HepG2 (cell line): Measurements from ENCODE around the gene BATF3. TPM values are rescaled to one million over a fixed set of nuclear protein-coding genes. Genes with fewer than 3 reads are reported as not detected.

Experiments
- ATAC-seq: fragments of 200-7000 bp; cut with Tn5 transposase; 3 replicates; pipeline ENCODE4 v1.9.1; 2020; ENCODE audit warnings: mild to moderate bottlenecking, moderate library complexity
- BruUV-seq: library from RNA; stranded (reverse); fragments of 400-500 nt; replicated peaks from 2 replicates; lab custom pipeline; 2021; lab: Mats Ljungman, UMichigan
- CTCF ChIA-PET: fragments of 300-600 bp; formaldehyde crosslinking; extraction: SDS; loops from one replicate; lab custom pipeline; 2021; ENCODE audit warnings: low total read pairs, inconsistent platforms, low intra/inter-chr PET ratio; lab: Yijun Ruan, JAX
- POLR2A ChIA-PET: fragments of 350-600 bp; sonication (Branson Sonifier 250); formaldehyde crosslinking; loops from one replicate; lab custom pipeline; 2020; ENCODE audit warnings: antibody characterized with exemption, inconsistent platforms; lab: Yijun Ruan, JAX
- DNase-seq: peaks from one replicate; pipeline ENCODE4 v3.0.0-alpha.2; 2015; ENCODE audit warnings: low spot score
- FAIRE-seq: peaks from 3 replicates; lab custom pipeline; 2011; peaks lifted over from hg19 to GRCh38; lab: Jason Lieb, UNC
- H2AFZ ChIP-seq: one replicate; pipeline ENCODE4 v1.6.1; 2011; ENCODE audit warnings: low read length, inconsistent platforms
- H3K27ac ChIP-seq: fragments of 300-600 bp; 3 replicates; pipeline ENCODE4 v1.8.0; 2011; ENCODE audit warnings: mixed run types, mild to moderate bottlenecking, mixed read lengths, low read length, inconsistent platforms; ENCODE audit not compliant: insufficient read depth; ENCODE audit errors: extremely low read length
- H3K27me3 ChIP-seq, 2 experiments: fragments of 200-600 bp in 1 of 2; 2 replicates in 1 of 2; 3 replicates in 1 of 2; pipeline versions ENCODE4 v1.6.0 to v1.8.0; 2011; ENCODE audit warnings: low read length in 2 of 2, mild to moderate bottlenecking in 2 of 2, moderate library complexity in 2 of 2, inconsistent platforms in 1 of 2; ENCODE audit not compliant: insufficient read depth in 2 of 2, control insufficient read depth in 1 of 2
- H3K36me3 ChIP-seq, 2 experiments: fragments of 200-600 bp in 1 of 2; replicated peaks in 1 of 2; 2 replicates in 1 of 2; 3 replicates in 1 of 2; pipeline versions ENCODE4 v1.5.1 to v1.8.0; 2011; ENCODE audit warnings: low read length in 2 of 2, inconsistent platforms in 1 of 2; ENCODE audit not compliant: insufficient read depth in 2 of 2, control insufficient read depth in 1 of 2
- H3K4me1 ChIP-seq: 2 replicates; pipeline ENCODE4 v1.5.1; 2012; ENCODE audit warnings: low read length, inconsistent platforms; ENCODE audit not compliant: insufficient read depth
- H3K4me2 ChIP-seq: 2 replicates; pipeline ENCODE4 v1.6.0; 2011; ENCODE audit warnings: low read depth, low read length, inconsistent platforms
- H3K4me3 ChIP-seq, 3 experiments: fragments of 200-600 bp in 1 of 3; sonication (generic), shearing (Covaris generic) in 1 of 3; replicated peaks in 1 of 3; 2 replicates each; pipeline ENCODE4 v1.5.1; 2011 to 2016; ENCODE audit warnings: low read length in 3 of 3, inconsistent platforms in 2 of 3, low read depth in 2 of 3, mild to moderate bottlenecking in 2 of 3, control low read depth in 1 of 3, mixed read lengths in 1 of 3; ENCODE audit not compliant: insufficient read depth in 1 of 3
- H3K79me2 ChIP-seq: one replicate; pipeline ENCODE4 v1.6.1; 2011; ENCODE audit warnings: low read length, inconsistent platforms; ENCODE audit not compliant: insufficient read depth
- H3K9ac ChIP-seq: 2 replicates; pipeline ENCODE4 v1.6.0; 2011; ENCODE audit warnings: mild to moderate bottlenecking, low read depth, low read length, inconsistent platforms; ENCODE audit not compliant: insufficient read depth
- H3K9me3 ChIP-seq: 2 replicates; pipeline ENCODE4 v1.5.1; 2012; ENCODE audit warnings: mild to moderate bottlenecking, low read length
- H4K20me1 ChIP-seq: 2 replicates; pipeline ENCODE4 v1.6.0; 2011; ENCODE audit warnings: inconsistent platforms, mild to moderate bottlenecking, low read length, moderate library complexity; ENCODE audit not compliant: insufficient read depth
- E2F2 ChIP-seq: sonication (generic); formaldehyde crosslinking; IDR thresholded peaks from 2 replicates; pipeline ENCODE4 v1.4.0; 2020; ENCODE audit warnings: missing genetic modification reagents, borderline replicate concordance
- HNF4G ChIP-seq, 2 experiments: sonication (generic) in 1 of 2; formaldehyde crosslinking in 1 of 2; IDR thresholded peaks; 2 replicates each; pipeline versions ENCODE4 v1.4.0 to v1.6.1; 2011 to 2020; ENCODE audit warnings: borderline replicate concordance in 2 of 2, low read depth in 2 of 2, mild to moderate bottlenecking in 2 of 2, low read length in 1 of 2, missing genetic modification reagents in 1 of 2, moderate library complexity in 1 of 2
- HOXD1 ChIP-seq: sonication (generic); formaldehyde crosslinking; IDR thresholded peaks from 2 replicates; pipeline ENCODE4 v1.5.0; 2020; ENCODE audit warnings: missing genetic modification reagents
- MTF2 ChIP-seq: sonication (generic); formaldehyde crosslinking; IDR thresholded peaks from 2 replicates; pipeline ENCODE4 v1.5.0; 2020; ENCODE audit warnings: missing genetic modification reagents, borderline replicate concordance
- RFXAP ChIP-seq: sonication (generic); formaldehyde crosslinking; IDR thresholded peaks from 2 replicates; pipeline ENCODE4 v1.4.0; 2020; ENCODE audit warnings: missing genetic modification reagents, borderline replicate concordance
- RXRA ChIP-seq: sonication (generic); formaldehyde crosslinking; IDR thresholded peaks from 2 replicates; pipeline ENCODE4 v1.5.1; 2020; ENCODE audit warnings: missing genetic modification reagents
- TFDP2 ChIP-seq: sonication (generic); formaldehyde crosslinking; IDR thresholded peaks from 2 replicates; pipeline ENCODE4 v1.4.0; 2020; ENCODE audit warnings: missing genetic modification reagents
- ZNF891 ChIP-seq: sonication (generic); formaldehyde crosslinking; IDR thresholded peaks from 2 replicates; pipeline ENCODE4 v1.5.0; 2020; ENCODE audit warnings: mild to moderate bottlenecking, missing genetic modification reagents
- WGBS: methylation state at CpG from one replicate; pipeline ENCODE4 v1.1.6; 2017; ENCODE audit warnings: low lambda C conversion rate; 5-methylcytosine and 5-hydroxymethylcytosine counted together
- in situ Hi-C: cut with HindIII; loops from 2 replicates; pipeline ENCODE4 v1.10.0; 2017; ENCODE audit warnings: low pct_unique_long_range_greater_than_20kb; ENCODE audit not compliant: extremely low pct_ligation_motif_present
- intact Hi-C: fragments of 100-400 bp; cut with micrococcal nuclease; formaldehyde crosslinking; loops from one replicate; pipeline ENCODE4 v1.10.0; 2022; ENCODE audit not compliant: unreplicated experiment
- polyA plus RNA-seq, 8 experiments: library from polyadenylated mRNA; depleted of rRNA in 3 of 8; stranded (reverse) in 7 of 8; unstranded in 1 of 8; fragments of >200 nt; fragmentation: Illumina TruSeq in 4 of 8; extraction: Trizol in 4 of 8; gene quantifications; 2 replicates each; pipeline versions ENCODE4 v1.2.1 to v1.2.3, GENCODE V29; 2011 to 2016; ENCODE audit warnings: low read depth in 4 of 8, missing spikeins in 1 of 8, mixed read lengths in 1 of 8; ENCODE audit not compliant: insufficient read depth in 1 of 8
- total RNA-seq, 5 experiments: library from RNA; depleted of rRNA; stranded (reverse); fragments of >200 nt; fragmentation: Illumina TruSeq; extraction: Trizol; gene quantifications; 2 replicates each; pipeline ENCODE4 v1.2.3, GENCODE V29; 2016; ENCODE audit warnings: low read depth in 1 of 5
- TF ChIP-seq, protein P1 (sequence below), 2 experiments: sonication (generic) in 1 of 2; formaldehyde crosslinking in 1 of 2; IDR thresholded peaks; 2 replicates each; pipeline versions ENCODE4 v1.6.1 to v1.9.0; 2014 to 2022; ENCODE audit warnings: antibody characterized with exemption in 1 of 2, borderline replicate concordance in 1 of 2, inconsistent platforms in 1 of 2, low read depth in 1 of 2, missing genetic modification reagents in 1 of 2

BATF3 gene
- total and polyA plus RNA-seq, 2 of the 13 experiments (the other 11 are each of a cell fraction or from before 2014, with no cell fraction given), result 0.13 TPM; not detected in 1

DNA sequence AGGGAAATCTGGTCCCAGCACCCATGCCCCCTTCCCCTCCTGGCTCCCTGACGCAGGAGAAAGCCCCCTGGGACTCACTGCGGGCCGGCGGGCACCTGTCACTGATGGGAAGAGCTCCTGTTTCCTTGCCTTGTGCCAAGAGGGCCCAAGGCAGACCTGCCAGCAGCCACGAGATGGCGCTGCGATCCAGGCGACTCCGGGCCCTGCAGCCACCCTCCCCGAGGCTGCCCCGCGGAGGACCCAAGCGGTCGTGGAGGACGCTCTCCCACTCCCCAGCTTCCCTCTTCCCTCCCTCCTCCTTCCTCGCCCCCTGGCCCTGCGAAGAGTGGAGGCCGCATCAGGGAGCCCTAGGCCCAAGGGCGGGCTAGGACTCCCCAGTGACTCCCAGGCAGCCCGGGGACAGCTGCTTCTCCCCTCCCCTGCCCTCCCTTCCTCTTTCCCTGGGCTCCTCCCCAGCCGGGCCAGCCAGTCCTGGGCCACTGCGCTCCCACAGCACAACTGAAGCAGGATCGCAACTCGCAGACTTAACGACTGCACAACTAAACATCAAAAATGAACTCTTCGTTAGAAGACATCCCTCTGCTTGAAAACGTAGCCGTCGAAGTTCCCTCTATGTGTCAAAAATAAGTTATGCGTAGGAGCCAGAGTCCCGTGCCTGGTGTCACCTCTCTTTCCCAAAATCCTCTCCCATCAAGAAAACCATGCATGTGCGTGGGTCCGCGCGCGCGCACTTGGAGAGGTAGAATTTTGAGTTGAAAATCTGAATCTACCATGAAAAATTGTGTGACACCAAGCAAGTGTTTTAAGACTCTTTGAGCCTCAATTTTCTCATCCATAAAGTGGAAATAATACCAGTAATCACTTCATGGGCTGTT lies 34.2 kb downstream of the BATF3 start:
- DNase-seq (peak; percentile 51), FAIRE-seq (no peak)
- in situ Hi-C loops, result loop anchor here (5.0 kb wide), 1 partner anchor 117 kb away; no protein-coding TSS in a partner anchor
- peak; percentile 57; the same call in 1 of the 2 replicates for TF ChIP-seq MTF2 (CRISPR knock-in tag)
- 0 out of 2 replicates have a peak, but pooled peaks have one; percentile 57 for TF ChIP-seq ZNF891 (CRISPR knock-in tag)
- TF ChIP-seq HOXD1, result no peak
- peak; percentile 13; the same call in 1 of the 2 replicates for TF ChIP-seq TFDP2 (CRISPR knock-in tag)
- TF ChIP-seq, protein P1, sequence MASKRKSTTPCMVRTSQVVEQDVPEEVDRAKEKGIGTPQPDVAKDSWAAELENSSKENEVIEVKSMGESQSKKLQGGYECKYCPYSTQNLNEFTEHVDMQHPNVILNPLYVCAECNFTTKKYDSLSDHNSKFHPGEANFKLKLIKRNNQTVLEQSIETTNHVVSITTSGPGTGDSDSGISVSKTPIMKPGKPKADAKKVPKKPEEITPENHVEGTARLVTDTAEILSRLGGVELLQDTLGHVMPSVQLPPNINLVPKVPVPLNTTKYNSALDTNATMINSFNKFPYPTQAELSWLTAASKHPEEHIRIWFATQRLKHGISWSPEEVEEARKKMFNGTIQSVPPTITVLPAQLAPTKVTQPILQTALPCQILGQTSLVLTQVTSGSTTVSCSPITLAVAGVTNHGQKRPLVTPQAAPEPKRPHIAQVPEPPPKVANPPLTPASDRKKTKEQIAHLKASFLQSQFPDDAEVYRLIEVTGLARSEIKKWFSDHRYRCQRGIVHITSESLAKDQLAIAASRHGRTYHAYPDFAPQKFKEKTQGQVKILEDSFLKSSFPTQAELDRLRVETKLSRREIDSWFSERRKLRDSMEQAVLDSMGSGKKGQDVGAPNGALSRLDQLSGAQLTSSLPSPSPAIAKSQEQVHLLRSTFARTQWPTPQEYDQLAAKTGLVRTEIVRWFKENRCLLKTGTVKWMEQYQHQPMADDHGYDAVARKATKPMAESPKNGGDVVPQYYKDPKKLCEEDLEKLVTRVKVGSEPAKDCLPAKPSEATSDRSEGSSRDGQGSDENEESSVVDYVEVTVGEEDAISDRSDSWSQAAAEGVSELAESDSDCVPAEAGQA (IDR thresholded peaks at IDR 0.05; ENCODE audit: low read depth), result no peak
- TF ChIP-seq, protein P1 (CRISPR knock-in tag; IDR thresholded peaks at IDR 0.05; ENCODE audit: borderline replicate concordance), result no peak
- TF ChIP-seq RXRA (CRISPR knock-in tag), result peak; percentile 26; the same call in 1 of the 2 replicates
- no peak for TF ChIP-seq E2F2 (CRISPR knock-in tag)
- TF ChIP-seq HNF4G (IDR thresholded peaks at IDR 0.05; ENCODE audit: borderline replicate concordance, low read depth, low read length), result no peak
- 0 out of 2 replicates have a peak, but pooled peaks have one; percentile 41 for TF ChIP-seq HNF4G (CRISPR knock-in tag; IDR thresholded peaks at IDR 0.05; ENCODE audit: borderline replicate concordance, low read depth)
- no peak; the same call in 1 of the 2 replicates for TF ChIP-seq RFXAP

More for the DNA sequence above, 34.2 kb downstream of the BATF3 start:
- Histone ChIP-seq H3K4me3 (peak overlapping the region; percentile 66 to 85 (median 70)), H3K27ac (no peak overlapping the region), H3K36me3 (no peaks in the 10 kb centered on the region), H2AFZ (no peak overlapping the region), H3K27me3 (peaks cover 2 to 26% of the 10 kb centered on the region in 2 experiments; a peak in 4 of 5 replicates), H3K9ac (no peak overlapping the region), H3K4me2 (peak overlapping the region; percentile 87), H3K4me1 (peaks cover 34% of the 10 kb centered on the region), H3K79me2 (no peaks in the 10 kb centered on the region), H4K20me1 (no peaks in the 10 kb centered on the region), H3K9me3 (no peaks in the 10 kb centered on the region)
- ATAC-seq, result peak; percentile 98
- ChIA-PET CTCF (interaction anchor here (0.9 to 1.9 kb wide), 6 partner anchors 35 to 330 kb away, joined by 3 to 31 read pairs (median 4); no protein-coding TSS in a partner anchor), POLR2A (interaction anchor here (1.0 to 1.1 kb wide), 2 partner anchors 56 to 57 kb away, joined by 3 to 5 read pairs; partner anchors contain the start of gene ATF3)
- no TSS peak for BruUV-seq
- intact Hi-C loops, result loop anchor here (1.0 to 5.0 kb wide), 4 partner anchors 33 to 332 kb away; partner anchors contain the start of gene BATF3
- 10% methylated on average over 21 of the region's 37 CpGs for WGBS
